Erythroblast (primary cell): Measurements from ENCODE around the gene KCNH1.

Experiments
- GATA1 ChIP-seq: IDR thresholded peaks from 2 replicates; pipeline ENCODE4 v1.6.1; 2011; ENCODE audit warnings: low read depth, mild to moderate bottlenecking, control low read depth, low read length, moderate library complexity
- POLR2A ChIP-seq: IDR thresholded peaks from 2 replicates; pipeline ENCODE4 v1.6.1; 2011; ENCODE audit warnings: mild to moderate bottlenecking, low read length

DNA sequence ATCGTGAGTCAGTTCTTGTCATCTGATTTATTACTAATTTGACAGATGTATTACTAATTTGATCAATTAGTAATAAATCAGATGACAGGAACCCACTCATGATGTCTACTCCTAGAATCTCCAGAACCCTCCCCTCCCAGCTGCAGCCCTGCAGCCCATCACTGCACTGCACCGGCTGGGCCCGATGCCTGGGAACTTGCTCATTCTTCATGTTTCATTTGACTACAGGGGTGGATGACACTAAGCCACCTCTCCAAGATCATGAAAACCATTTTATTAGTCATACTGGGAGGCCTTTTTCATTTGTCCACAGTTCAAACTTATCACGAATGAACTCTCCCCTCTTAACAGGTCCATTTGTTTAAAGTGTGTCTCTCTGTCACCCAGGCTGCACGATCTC lies 41.0 kb downstream of the KCNH1 start:
- TF ChIP-seq POLR2A = no peak
- TF ChIP-seq GATA1 = no peak
